Mucosa of stomach (tissue), 1 donor: ENCODE measurements around the gene FOXR1.
"Not testable (repeated sequence)": the region's sequence is repeated elsewhere in the genome, so short reads cannot be mapped to it uniquely, and the experiment has no call there.

Experiments used
- H3K27me3 ChIP-seq: one replicate; pipeline ENCODE4 v1.7.0; 2013; ENCODE audit warnings: mild to moderate bottlenecking, low read length; ENCODE audit not compliant: control insufficient read depth, insufficient read depth
- H3K36me3 ChIP-seq: one replicate; pipeline ENCODE4 v1.7.0; 2013; ENCODE audit warnings: low read length; ENCODE audit not compliant: control insufficient read depth, insufficient read depth
- H3K4me1 ChIP-seq: one replicate; pipeline ENCODE4 v1.7.0; 2013; ENCODE audit warnings: mild to moderate bottlenecking, low read length; ENCODE audit not compliant: control insufficient read depth, insufficient read depth
- H3K4me3 ChIP-seq: one replicate; pipeline ENCODE4 v1.7.0; 2013; ENCODE audit warnings: low read length
- H3K9ac ChIP-seq: one replicate; pipeline ENCODE4 v1.7.0; 2013; ENCODE audit warnings: mild to moderate bottlenecking, low read length, moderate library complexity
- H3K9me3 ChIP-seq: one replicate; pipeline ENCODE4 v1.7.0; 2013; ENCODE audit warnings: mild to moderate bottlenecking, low read length, moderate library complexity; ENCODE audit not compliant: control insufficient read depth
- donor health status: Pancreatic carcinoma.

Gene FOXR1

DNA sequence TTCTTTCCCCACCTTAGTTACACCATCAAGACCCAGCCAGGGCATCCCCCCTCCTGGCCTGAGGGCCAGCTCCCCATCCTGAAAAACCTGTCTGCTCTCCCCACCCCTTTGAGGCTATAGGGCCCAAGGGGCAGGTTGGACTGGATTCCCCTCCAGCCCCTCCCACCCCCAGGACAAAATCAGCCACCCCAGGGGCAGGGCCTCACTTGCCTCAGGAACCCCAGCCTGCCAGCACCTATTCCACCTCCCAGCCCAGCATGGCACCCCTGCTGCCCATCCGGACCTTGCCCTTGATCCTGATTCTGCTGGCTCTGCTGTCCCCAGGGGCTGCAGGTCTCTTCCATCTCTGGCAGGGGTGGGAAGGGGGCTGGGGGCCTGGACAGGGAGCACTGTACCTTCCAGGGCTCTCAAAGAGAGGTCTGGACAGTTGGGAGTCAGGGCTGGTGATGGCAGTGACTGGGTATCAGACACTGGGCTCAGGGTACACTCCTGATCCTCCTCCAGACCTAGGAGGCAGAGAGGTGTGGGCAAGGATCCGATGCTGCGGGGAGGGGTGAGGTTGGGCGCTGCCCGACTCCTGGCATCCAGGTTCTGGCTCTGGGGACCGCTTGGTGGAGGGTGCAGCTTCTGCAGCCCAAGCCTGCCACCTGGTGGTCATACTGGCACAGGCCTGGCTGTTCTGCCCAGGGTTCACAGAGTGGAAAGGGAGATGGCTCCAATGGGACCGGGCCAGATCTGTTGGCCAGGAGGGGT, 15.3 kb upstream of the FOXR1 start, which contains the start of gene UPK2:
Gene UPK2 (plus strand): TSS at position 205 of the 753 bp plus-strand sequence. CDS start 53 bp downstream, at position 258.
- H3K27me3 ChIP-seq: peaks cover 3% of the 10 kb centered on the region
- no peaks in the 10 kb centered on the region for H3K9me3 ChIP-seq
- peaks cover 10% of the 10 kb centered on the region for H3K4me1 ChIP-seq
- H3K36me3 ChIP-seq: no peaks in the 10 kb centered on the region
- no peak within 1 kb of the TSS for H3K9ac ChIP-seq
- H3K4me3 ChIP-seq: no peak within 1 kb of the TSS

DNA sequence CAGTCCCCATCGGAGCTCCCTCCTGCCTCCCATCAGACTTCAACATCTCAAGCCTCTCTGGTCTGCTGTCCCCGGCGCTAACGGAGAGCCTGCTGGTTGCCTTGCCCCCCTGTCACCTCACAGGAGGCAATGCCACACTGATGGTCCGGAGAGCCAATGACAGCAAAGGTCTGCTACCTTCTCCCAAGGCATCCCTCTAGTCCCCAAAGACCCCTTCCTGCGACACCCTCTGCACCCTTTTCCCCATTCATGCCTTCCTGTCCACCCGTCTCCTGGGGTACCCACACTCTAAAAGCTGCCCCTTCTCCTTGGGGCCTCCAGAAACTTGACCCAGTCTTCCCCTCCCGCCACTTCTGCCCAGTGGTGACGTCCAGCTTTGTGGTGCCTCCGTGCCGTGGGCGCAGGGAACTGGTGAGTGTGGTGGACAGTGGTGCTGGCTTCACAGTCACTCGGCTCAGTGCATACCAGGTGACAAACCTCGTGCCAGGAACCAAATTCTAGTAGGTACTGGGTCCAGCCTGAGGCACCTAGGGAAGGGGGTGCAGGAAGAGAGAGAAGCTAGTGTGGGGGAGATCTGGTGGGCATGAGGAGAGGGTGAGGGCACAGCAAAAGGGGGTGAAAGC, 14.6 kb upstream of the FOXR1 start:
- H3K36me3 ChIP-seq: no peaks in the 10 kb centered on the region
- H3K9me3 ChIP-seq: no peaks in the 10 kb centered on the region
- H3K9ac ChIP-seq: no peak overlapping the region
- peaks cover 3% of the 10 kb centered on the region for H3K27me3 ChIP-seq
- no peak overlapping the region for H3K4me3 ChIP-seq
- H3K4me1 ChIP-seq: peaks cover 16% of the 10 kb centered on the region

DNA sequence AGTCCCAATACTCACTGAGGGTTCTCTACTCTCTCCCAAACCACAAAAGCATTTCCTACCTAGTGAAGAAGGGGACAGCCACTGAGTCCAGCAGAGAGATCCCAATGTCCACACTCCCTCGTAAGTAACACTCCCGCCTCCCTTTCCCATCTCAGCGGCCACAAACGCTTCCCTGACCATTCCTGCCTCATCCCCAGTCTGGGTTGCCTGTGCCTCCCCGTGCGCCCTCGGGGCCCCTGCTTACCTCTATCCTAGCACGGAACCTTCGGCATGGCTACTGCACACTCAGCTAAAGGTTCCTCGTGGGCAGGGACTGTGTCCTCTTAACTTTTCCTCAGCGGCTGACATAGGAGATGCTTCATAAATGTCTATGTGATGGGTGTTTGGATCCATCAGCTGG, 14.0 kb upstream of the FOXR1 start:
- H3K4me3 ChIP-seq: no peak overlapping the region
- H3K36me3 ChIP-seq: no peaks in the 10 kb centered on the region
- no peaks in the 10 kb centered on the region for H3K9me3 ChIP-seq
- H3K9ac ChIP-seq: no peak overlapping the region
- H3K4me1 ChIP-seq: peaks cover 16% of the 10 kb centered on the region
- peaks cover 3% of the 10 kb centered on the region for H3K27me3 ChIP-seq

DNA sequence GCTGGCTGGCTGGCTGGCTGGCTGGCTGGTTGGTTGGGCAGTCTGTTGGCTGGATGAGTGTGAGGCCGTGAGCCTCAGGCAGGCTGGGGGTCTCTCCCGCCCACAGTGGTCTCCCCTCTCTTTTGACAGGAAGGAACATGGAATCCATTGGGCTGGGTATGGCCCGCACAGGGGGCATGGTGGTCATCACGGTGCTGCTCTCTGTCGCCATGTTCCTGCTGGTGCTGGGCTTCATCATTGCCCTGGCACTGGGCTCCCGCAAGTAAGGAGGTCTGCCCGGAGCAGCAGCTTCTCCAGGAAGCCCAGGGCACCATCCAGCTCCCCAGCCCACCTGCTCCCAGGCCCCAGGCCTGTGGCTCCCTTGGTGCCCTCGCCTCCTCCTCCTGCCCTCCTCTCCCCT, 13.6 kb upstream of the FOXR1 start:
- H3K9me3 ChIP-seq: no peaks in the 10 kb centered on the region
- peaks cover 16% of the 10 kb centered on the region for H3K4me1 ChIP-seq
- H3K27me3 ChIP-seq: peaks cover 3% of the 10 kb centered on the region
- no peak overlapping the region for H3K9ac ChIP-seq
- H3K4me3 ChIP-seq: no peak overlapping the region
- no peaks in the 10 kb centered on the region for H3K36me3 ChIP-seq

DNA sequence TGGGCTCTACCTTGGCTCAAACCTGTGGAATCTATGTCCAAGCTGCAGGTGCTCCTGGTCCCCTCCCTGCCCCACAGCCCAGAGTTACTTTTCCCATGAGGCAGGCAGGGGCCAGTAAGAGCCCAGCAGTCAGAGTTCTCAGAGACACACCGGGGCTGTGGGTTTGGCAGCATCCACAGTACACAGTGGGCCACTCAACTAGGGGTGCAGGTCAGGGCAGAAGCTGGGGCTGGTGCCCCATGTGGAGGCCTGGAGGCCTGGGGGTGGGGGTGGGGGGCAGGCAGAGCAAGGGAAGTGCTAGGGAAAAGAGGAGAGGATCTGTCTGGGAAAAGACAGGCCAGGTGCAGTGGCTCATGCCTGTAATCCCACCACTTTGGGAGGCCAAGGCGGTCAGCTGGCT, 13.0 kb upstream of the FOXR1 start:
- peaks cover 16% of the 10 kb centered on the region for H3K4me1 ChIP-seq
- no peak overlapping the region for H3K9ac ChIP-seq
- no peaks in the 10 kb centered on the region for H3K9me3 ChIP-seq
- no peak overlapping the region for H3K4me3 ChIP-seq
- H3K27me3 ChIP-seq: peaks cover 3% of the 10 kb centered on the region
- no peaks in the 10 kb centered on the region for H3K36me3 ChIP-seq

DNA sequence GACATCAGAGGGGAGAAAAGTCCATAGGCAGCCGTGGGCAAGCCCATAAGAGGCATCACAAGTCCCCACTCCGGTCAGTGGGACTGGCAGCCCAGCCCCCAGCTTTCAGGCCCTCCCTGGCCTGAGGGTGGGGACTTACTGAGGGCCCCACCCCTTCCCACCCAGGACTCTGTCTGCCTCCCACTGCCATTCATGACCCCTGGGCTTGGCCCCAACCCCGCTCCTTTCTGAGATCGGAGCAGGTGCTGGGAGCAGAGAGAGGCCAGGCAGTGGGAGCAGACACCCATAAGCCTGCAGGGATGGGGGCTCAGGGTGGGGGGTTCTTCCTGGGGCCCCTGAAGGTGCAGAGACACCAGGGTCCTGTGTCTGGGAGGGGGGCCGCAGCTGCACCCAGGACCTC, 10.4 kb upstream of the FOXR1 start:
- peaks cover 16% of the 10 kb centered on the region for H3K4me1 ChIP-seq
- H3K4me3 ChIP-seq: no peak overlapping the region
- H3K9ac ChIP-seq: no peak overlapping the region
- H3K27me3 ChIP-seq: no peaks in the 10 kb centered on the region
- H3K36me3 ChIP-seq: no peaks in the 10 kb centered on the region
- no peaks in the 10 kb centered on the region for H3K9me3 ChIP-seq

DNA sequence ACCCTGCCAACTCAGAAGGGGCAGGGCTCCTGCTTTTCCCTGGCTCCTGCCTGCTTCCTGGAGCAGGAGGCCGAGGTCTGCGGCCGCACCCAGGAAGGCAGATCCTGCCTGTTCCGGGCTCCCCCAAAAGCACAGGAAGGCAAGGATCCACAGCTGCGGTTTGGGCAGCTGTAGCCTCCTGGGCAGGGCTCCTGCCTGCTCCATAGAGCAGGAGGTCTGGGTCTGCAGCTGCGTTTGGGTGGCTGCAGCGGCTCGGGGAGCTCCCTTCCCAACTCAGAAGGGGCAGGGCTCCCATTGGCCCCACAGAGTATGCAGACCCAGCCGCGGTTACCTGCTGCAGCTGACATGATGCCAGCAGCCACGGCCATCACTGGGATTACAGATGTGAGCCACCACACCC, 10.0 kb upstream of the FOXR1 start:
- Histone ChIP-seq H3K36me3 (no peaks in the 10 kb centered on the region), H3K4me3 (no peak overlapping the region), H3K9ac (no peak overlapping the region), H3K4me1 (peaks cover 12% of the 10 kb centered on the region), H3K27me3 (no peaks in the 10 kb centered on the region), H3K9me3 (no peaks in the 10 kb centered on the region)

DNA sequence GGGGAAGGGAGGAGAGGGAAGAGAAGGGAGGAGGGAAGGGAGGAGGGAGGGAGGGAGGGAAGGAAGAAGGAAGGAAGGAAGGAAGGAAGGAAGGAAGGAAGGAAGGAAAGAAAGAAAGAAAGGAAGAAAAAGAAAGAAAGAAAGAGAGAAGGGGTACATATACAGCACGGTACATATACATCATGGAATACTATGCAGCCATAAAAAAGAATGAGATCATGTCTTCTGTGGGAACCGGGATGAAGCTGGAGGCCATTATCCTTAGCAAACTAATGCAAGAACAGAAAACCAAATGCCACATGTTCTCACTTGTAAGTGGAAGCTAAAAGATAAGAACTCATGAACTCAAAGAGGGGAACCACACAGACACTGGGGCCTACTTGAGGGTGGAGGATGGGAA, 2.1 kb upstream of the FOXR1 start:
- not testable (repeated sequence) for H3K4me1 ChIP-seq, H3K36me3 ChIP-seq, H3K4me3 ChIP-seq

DNA sequence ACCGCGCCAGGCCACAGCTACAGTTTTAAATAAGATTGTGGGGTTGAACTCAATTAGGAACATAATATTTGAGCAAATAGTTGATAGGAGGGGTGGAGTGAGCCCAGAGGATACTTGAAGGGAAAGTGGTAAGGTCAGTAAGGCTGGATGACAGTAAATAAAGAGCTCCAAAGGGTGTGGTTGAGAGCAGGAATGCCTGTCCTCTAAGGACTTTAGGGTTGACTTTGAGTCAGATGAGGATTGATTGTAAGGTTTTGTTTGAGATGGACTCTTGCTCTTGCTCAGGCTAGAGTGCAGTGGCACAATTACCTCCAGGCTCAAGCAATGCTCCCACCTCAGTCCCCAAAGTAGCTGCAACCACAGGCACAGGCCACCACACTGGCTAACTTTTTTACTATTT, 2.4 kb downstream of the FOXR1 start:
- no peaks in the 10 kb centered on the region for H3K9me3 ChIP-seq
- H3K9ac ChIP-seq: no peak overlapping the region
- H3K27me3 ChIP-seq: no peaks in the 10 kb centered on the region
- H3K36me3 ChIP-seq: no peaks in the 10 kb centered on the region
- no peaks in the 10 kb centered on the region for H3K4me1 ChIP-seq
- no peak overlapping the region for H3K4me3 ChIP-seq

More for the DNA sequence above, 2.1 kb upstream of the FOXR1 start:
- H3K9me3 ChIP-seq, H3K27me3 ChIP-seq, H3K9ac ChIP-seq: not testable (repeated sequence)

DNA sequence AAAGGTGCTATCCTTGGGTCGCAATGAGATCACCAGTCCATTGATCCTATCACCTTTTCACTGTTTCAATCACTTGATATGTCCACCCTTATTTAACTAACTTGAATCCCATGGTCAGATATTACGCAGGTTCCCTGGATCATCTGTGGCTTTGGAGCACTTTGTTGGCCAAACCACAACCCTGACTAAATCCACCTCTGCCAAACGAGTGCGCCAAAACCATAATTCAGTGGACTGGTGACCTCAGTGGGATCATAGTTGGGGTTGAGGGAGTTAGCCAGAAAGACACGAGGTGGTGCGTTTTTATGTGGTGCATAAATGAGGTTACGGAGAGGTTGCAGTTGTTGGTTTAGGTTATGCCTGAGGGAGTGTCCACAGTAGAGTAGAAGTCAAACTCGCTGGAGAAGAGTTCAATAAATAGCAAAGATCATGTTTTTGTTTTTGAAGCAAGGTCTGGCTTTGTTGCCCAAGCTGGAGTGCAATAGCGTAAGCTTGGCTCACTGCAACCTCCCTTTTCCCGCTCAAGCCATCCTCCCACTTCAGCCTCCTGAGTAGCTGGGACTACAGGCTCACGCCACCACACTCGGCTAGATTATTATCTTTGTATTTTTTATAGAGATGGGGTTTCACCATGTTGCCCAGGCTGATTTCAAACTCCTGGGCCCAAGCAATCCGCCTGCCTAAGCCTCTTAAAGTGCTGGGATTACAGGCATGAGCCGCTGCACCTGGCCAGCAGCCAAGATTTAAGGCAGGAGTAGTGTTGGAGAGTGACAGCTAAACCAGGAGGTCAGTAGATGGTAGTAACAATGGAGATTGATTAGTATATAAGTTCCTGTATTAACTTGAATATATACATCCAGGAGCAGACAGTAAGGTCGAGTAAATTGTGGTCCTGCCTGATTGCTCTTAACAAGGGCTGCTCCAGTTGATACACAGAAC, 4.5 kb downstream of the FOXR1 start:
- H3K4me1 ChIP-seq: peaks cover 7% of the 10 kb centered on the region
- H3K9me3 ChIP-seq: no peaks in the 10 kb centered on the region
- H3K36me3 ChIP-seq: no peaks in the 10 kb centered on the region
- no peak overlapping the region for H3K4me3 ChIP-seq
- peaks cover 8% of the 10 kb centered on the region for H3K27me3 ChIP-seq
- H3K9ac ChIP-seq: no peak overlapping the region

DNA sequence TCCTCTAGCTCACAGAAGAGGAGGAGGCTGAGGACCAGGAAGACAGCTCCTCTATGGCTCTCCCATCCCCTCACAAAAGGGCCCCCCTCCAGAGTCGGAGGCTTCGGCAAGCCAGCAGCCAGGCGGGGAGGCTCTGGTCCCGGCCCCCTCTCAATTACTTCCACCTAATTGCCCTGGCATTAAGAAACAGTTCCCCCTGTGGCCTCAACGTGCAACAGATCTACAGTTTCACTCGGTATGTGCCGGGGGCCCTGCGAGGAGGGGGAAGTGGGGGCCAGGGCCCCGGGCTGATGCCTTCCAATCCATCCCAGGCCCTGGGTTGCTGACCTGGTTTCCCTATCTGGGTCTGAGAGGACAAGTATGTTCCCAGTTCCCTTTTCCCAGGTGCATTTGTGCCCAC, 7.9 kb downstream of the FOXR1 start:
- Histone ChIP-seq H3K36me3 (no peaks in the 10 kb centered on the region), H3K4me3 (no peak overlapping the region), H3K9ac (no peak overlapping the region), H3K27me3 (peaks cover 9% of the 10 kb centered on the region), H3K4me1 (peaks cover 7% of the 10 kb centered on the region), H3K9me3 (no peaks in the 10 kb centered on the region)
